GDM1 (cell line): ENCODE data around the gene TUBA3E.
"Not testable (repeated sequence)": the region's sequence is repeated elsewhere in the genome, so short reads cannot be mapped to it uniquely, and the experiment has no call there.

ENCODE experiments used
- DNase-seq: peaks from one replicate; lab custom pipeline; 2025; lab: John Stamatoyannopoulos, UW

Gene TUBA3E

DNA sequence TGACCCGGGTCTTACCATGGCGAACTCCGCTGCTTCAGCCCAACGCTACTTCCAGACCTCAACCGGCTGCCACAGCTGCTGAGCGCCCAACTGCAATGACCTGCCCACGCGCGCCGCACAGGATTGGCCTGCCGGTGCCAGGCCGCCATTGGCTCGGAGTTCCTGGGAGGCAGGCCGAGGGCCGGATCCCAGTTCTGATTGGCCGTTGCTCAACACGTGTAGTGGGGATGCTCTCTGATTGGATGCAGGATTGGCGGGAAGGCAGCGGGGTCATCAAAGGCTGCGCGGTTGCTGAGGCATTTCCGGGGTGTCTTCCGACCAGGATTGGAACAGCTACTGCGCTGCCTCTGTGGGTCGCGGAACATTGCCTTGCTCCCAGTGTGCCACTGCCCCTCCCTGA is at the start of gene TUBA3E:
Gene TUBA3E, minus strand, starts transcription at position 97 of the 400 bp plus-strand sequence. Its CDS starts 79 bp downstream, at position 18.
- DNase-seq = no peak

DNA sequence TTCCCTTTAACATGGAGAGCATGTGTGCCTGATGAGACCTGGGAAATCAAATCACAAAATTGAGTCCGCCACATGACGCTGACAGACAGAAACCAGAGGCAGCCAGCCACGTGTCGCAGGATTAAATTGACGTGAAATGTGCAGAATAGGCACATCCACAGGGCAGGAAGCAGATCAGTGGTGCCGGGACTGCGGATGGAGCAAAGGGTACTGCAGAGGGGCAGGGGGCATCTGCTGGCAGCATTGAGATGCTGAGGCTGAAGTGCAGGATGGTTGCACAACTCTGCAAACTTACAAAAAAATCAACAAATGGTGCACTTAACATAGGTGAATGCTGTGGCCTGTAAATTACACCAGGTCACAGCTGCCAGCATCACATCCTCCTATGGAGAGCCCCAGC is 48.2 kb upstream of the TUBA3E start:
- DNase-seq = no peak

DNA sequence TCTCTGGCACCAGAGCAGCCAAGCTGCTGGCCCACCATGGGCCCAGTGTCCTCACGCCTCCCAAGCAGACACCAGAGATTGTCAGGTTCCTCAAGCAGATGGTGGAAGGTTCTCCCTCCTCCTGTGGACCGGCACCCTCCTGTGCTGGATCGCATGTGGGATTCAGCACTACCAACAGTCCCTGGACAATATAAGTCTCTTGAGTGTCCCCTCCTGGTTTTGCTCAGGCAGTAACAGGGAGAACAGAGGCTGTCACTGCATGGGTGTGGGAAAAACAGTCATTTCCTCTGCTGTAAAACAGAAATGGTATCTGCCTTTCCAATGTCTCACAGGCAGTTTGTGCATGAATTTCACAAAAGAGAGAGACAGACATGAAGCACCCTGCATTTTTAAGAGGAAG is 47.7 kb upstream of the TUBA3E start:
- no peak for DNase-seq

DNA sequence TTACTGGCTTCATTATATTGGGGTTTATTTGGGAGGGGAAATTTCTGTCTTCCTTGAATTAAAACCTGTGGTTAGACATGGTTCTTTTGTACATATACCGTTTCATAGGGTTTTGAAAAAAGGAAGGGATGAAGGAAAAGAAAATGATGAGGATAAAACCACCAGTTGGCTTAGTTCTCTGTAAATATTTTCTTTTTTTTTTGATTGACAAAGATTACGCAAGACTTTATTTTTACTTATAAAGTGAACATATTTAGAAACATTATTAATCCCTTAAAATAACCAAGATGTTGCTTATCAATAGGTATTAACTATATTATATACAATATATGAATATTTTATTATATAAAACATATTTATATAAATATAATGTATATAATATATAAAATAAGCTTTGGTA is 45.1 kb upstream of the TUBA3E start:
- no peak for DNase-seq

DNA sequence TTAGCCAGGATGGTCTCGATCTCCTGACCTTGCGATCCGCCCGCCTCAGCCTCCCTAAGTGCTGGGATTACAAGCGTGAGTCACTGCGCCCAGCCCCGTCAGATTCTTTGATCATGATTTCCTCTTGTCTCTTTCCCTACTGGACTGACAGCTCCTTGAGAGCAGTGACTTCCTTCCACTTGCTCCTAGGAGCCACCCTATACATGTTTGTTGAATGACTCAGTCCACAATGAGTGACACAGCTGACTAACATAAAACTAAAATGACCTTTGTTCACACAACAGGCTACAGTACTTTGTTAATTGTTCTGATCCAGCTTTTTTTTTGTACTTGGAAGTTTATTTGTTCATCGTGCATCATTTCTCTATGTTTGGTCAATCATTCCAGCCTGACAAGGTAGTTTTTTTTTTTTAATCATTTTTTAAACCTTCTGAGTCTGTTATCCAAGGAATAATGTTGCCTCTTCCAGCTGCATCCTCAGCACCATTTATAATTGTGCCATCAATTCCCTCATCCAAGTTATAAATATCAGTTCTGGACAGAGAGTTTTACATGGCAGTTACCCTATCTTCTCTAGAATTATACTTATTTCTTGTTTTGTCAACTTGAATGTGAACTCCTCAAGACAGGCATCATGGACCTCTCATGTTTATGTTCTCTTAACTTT is 42.9 kb upstream of the TUBA3E start:
- DNase-seq = no peak

DNA sequence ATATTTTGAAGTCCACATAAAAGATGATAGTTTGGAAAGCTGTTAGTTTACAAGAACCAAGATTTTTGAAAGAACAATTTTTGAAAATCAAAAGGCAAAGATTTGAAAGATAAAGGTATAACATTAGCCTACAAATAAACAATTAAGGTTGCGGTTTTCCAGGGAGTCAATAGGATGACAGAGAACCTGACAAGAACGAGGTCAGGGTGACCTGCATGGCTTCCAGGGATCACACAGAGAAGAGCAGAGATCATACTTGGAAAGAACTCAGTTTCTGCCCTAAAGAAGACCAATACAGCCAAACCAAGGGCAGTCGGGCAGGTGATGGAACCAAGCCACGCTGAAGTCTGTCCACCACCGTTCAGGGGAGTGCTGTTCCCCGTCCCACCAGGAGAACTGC is 41.3 kb upstream of the TUBA3E start:
- not testable (repeated sequence) for DNase-seq

DNA sequence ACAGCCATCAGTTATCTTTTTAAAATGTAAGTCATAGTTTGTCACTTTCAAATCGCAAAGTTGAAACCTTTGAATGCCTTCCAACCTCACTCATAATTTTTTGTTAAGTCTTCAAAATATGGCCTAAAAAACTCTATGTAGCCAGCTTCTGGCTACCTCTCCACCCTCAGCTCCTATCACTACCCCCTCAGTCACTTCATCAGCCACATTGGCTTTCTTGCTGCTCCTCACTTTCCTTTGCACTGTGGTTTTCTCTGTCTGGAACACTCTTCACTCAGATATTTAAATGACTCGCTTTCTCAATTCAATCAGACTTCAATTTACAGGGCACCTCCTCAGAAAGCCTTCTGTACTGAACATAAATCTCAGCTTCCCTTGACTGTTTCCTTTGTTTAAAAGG is 34.8 kb upstream of the TUBA3E start:
- not testable (repeated sequence) for DNase-seq

DNA sequence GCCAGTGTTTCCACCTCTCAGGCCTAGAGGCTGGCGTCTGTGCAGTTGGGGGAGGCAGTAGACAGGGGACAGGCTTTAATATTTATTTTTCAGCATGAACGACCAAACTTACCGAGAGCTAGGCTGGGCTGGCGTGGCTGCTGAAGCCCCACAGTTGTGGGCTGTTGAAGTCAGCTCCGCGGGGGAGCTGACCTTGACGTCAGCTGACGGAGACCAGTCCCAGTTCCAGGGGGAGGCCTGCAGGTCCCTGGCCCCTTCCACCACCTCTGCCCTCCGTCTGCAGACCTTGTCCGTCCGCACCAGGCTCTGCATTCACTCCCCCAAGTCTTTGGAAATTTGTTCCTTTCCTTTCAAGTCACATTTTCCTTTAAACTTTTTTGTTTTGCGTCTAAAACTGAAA is 33.4 kb upstream of the TUBA3E start:
- DNase-seq = no peak

DNA sequence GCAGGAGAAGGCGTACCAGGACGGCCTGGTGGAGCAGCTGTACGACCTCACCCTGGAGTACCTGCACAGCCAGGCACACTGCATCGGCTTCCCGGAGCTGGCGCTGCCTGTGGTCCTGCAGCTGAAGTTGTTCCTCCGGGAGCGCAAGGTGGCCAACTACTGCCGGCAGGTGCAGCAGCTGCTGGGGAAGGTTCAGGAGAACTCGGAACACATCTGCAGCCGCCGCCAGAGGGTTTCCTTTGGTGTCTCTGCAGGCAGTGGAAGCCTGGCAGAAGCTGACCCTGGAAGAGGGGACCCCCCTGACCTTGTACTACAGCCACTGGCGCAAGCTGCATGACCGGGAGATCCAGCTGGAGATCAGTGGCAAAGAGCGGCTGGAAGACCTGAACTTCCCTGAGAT is 32.7 kb upstream of the TUBA3E start:
- DNase-seq = not testable (repeated sequence)

DNA sequence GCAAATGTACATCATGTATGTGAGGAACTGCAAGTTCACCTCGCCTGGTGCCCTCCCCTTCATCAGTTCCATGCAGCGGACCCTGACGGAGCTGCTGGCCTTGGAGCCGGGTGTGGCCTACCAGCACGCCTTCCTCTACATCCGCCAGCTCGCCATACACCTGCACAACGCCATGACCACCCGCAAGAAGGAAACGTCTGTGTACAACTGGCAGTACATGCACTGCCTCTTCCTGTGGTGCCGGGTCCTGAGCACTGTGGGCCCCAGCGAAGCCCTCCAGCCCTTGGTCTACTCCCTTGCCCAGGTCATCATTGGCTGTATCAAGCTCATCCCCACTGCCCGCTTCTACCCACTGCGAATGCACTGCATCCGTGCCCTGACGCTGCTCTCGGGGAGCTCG is 32.1 kb upstream of the TUBA3E start:
- DNase-seq = not testable (repeated sequence)

DNA sequence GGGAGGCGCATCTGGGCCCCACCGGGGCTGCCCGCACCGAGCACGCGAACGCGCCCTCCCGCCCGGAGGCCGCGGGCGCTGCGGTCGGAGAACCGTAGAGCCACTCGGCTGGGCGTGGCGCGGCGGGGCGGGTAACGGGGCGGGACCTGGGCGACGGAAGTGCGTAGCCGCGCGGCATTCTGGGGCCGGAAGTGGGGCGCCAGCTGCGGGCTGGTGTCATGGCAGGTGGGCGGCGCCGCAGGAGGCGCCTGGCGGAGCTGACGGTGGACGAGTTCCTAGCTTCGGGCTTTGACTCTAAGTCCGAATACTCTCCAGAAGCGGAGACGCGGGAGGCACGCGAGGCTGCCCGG is 30.9 kb upstream of the TUBA3E start:
- DNase-seq = not testable (repeated sequence)

DNA sequence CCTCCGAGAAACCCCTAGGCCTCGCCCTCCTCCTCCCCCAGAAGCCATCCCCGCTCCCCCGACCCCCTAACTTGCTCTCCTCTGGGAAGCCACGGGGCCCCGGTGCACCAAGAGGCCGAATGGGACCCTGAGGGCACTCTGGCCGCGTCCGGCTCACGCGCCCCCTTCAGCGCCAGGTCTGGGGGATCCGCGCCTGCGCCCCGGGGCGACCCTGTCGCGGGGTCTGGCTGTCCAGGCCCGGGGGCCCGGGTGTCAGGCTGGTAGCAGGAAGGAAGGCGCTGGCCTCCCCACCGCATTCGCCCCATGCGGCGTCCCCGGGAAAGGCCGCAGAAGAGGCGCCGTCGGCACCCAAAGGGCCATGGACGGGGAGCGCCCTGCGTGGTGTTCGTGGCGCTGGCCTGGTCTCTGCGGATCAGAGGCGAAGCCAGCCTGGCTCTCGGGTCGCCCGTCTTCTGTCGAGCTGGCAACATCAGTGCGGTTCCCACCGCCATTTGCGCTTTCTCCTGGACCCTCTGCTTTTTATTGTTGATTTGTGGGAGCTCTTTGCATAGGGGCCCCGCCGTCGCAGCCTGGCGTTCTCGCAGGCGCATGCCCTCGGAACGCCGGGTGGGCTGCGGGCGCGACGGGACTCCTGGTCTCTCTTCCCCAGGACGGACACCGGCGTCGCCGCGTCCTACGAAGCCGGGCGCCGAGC is 30.4 kb upstream of the TUBA3E start:
- not testable (repeated sequence) for DNase-seq

DNA sequence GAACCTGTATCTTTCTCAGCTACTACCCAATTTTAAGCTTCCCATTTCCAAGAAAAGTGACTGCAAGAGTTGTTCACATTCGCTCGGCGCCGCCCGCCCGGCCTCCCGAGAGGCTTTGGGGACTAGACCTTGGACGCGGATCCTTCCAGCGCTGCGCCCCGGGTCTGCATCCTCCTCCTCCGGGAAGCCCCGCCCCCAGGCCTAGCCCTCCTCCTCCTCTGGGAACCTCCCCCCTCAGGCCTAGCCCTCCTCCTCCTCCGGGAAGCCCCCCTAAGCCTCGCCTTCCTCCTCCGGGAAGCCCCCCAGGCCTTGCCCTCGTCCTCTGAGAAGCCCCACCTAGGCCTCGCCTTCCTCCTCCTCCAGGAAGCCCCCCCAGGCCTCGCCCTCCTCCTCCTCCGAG is 29.8 kb upstream of the TUBA3E start:
- not testable (repeated sequence) for DNase-seq

DNA sequence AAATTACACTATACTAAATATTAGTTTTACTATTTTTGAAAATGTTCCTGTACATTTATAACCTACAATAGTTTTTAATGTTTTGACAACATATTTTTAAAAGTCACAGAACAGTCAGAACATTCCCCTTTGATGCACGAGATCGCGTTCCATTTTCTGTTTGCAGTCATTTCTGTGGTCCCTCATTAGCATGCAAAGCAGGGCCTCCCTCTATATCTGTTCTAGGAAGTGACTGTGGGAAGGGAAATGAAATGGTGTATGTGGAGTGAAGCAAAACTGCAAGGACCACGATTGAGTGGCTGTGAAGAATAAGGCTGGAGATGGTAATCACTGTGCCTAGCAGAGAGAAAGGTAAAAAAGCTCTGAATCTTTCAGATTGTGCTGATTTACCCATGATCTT is 24.3 kb upstream of the TUBA3E start:
- not testable (repeated sequence) for DNase-seq

DNA sequence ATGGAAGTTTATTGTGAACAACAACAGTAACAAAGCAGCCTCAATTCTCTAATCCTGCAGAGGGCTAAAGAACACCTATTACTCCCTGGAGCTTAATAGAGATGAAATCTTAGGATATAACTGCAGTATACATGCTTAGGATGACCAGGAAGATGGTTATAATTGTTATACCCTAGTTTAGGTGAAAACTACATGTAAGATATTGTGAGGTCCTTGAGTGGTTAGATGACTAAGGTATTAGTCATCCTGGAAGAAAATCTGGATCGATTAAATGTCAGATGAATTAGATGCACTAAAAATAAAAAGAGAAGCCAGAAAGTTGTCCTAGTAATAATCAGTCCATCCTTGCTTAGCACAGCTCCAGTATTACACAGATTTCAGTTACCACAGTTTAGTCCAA is 22.3 kb upstream of the TUBA3E start:
- DNase-seq = not testable (repeated sequence)

DNA sequence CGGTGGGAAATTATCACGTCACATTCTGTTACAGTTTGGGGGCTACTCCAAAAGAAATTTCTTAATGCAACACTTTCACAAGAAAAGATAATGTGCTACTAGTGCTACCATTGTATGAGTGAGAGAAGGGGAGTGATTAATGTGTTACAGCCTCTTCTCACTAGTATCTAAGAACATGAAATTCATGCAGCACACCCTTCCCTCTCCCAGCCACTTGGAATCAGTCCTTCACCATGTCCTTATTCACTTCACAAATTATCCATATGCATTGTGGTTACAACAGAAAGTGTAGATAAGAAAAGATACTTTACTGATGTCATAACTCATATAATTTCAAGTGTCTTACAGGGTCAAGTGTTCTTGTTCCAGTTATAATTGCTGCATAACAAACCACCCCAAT is 20.9 kb upstream of the TUBA3E start:
- DNase-seq = not testable (repeated sequence)

DNA sequence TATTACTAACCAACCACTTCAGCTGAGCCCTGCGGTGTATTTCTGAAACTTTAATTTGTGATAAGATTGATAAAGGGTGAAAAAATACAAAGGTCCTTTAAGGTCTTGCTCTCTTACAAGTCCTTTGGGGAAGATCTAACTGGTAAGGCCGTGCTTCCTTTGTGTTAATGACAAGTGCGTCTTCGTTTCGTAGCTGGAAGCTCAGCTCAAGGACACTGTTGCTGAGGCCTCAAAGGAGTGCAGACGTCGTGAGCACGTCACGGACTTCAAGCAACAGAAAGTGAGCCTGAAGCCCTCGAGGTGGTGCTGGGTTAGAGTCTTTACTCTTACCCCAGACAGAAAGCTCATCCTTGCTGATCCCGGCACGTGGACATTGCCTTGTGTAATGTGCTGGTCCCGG is 8.8 kb upstream of the TUBA3E start:
- not testable (repeated sequence) for DNase-seq

DNA sequence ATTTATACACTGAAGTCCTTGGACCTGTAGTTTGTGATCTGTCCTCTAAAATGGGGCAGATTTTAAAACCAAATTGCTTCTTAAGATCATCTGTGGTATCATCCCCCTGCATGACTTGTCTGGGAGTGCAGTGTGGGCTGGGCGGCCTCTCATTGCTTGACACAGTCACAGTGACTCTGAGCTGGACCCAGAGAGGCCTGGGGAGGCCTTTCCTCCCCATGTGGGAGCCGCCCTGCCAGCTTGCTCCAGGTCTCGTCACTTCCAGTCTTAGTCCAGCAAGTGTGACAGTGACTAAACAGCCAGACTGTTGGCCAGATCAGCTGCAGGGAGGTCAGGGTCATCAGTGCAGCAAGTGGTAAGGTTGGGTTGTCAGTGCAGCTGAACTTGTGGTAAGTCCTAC is 4.9 kb upstream of the TUBA3E start:
- DNase-seq = not testable (repeated sequence)

DNA sequence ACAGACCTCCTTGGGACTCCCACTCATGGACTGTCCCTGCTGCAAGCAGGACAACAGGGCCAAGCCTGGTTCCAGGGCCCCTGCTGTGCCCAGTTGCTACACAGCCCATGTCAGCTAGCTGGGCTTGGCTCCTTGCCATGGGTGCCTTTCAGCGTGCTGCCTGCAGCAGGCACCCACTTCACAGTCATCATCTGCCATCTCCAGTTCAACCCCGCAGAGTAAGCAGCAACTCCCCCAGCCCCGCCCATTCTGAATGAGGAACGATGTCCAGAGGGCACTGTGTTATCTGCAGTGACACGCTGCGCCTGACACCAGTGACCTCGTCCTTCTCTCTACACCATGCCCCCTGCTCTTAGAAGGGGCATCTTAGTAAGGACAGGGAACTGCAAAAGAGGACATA is 4.3 kb upstream of the TUBA3E start:
- DNase-seq = not testable (repeated sequence)

DNA sequence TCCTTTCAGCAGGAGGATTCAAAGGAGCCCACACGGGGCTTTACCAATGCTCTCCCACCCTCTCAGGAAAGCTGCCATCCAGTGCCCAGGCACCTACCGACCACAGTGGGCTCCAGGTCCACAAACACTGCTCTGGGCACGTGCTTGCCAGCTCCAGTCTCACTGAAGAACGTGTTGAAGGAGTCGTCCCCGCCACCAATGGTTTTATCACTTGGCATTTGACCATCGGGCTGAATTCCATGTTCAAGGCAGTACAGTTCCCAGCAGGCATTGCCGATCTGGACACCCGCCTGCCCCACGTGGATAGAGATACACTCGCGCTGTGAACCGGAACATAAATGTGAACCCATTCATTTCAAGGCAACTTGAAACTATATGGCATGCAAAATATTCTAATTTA is 2.2 kb downstream of the TUBA3E start:
- DNase-seq = not testable (repeated sequence)

DNA sequence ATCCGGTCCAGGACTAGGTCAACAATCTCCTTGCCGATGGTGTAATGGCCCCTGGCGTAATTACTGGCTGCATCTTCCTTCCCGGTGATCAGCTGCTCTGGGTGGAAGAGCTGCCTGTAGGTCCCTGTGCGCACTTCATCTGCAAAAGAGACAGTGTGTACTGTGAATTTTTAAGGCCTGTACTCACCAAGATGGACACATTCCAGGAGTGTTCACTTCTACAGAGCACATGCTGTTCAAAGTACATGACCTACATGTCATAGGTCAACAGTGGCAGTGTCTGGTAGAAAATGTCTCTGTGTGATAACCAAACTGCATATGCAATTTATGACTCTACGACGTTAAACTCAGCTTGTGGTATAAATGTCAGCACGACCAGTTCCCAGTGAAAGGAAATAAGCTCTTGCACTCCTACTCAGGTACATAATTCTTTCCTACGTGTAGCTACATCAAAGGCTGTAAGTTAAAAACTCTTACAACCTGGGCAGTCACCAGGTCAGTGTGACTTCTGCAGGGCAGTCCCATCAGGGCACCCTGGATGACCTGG is 3.1 kb downstream of the TUBA3E start:
- DNase-seq = not testable (repeated sequence)

DNA sequence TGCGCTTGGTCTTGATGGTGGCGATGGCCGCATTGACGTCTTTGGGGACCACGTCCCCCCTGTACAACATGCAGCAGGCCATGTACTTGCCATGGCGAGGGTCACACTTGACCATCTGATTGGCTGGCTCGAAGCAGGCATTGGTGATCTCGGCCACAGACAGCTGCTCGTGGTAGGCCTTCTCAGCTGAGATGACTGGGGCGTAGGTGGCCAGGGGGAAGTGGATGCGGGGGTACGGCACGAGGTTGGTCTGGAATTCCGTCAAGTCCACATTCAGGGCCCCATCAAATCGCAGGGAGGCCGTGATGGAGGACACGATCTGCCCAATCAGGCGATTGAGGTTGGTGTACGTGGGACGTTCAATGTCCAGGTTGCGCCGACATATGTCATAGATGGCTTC is 4.4 kb downstream of the TUBA3E start:
- not testable (repeated sequence) for DNase-seq

DNA sequence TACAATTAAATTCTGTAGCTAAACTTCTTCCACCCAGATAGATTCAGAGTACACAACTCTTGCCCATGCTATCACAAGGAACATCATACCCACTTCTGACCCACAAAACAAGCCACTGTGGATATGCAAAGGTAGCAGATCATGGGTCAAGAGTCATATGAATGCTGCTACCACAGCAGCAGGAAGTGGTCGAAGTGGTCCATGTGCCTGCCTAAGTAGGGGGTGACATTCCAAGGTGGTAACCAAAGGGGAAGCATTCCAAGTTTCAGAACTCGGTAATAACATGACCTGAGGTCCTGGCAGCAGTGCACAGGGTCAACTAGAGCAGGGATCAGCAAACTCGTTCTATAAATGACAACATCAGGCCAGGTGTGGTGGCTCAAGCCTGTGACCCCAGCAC is 5.8 kb downstream of the TUBA3E start:
- not testable (repeated sequence) for DNase-seq
